GM18499 (cell line): ENCODE data around the gene CLIC4.
"Not testable (repeated sequence)": the region's sequence is repeated elsewhere in the genome, so short reads cannot be mapped to it uniquely, and the experiment has no call there.

Experiments
- ATAC-seq: cut with Tn5 transposase; IDR thresholded peaks from one replicate; pipeline ENCODE4 v1.9.1; 2021; ENCODE audit warnings: moderate number of reproducible peaks; ENCODE audit not compliant: insufficient read depth, unreplicated experiment

Gene CLIC4

DNA sequence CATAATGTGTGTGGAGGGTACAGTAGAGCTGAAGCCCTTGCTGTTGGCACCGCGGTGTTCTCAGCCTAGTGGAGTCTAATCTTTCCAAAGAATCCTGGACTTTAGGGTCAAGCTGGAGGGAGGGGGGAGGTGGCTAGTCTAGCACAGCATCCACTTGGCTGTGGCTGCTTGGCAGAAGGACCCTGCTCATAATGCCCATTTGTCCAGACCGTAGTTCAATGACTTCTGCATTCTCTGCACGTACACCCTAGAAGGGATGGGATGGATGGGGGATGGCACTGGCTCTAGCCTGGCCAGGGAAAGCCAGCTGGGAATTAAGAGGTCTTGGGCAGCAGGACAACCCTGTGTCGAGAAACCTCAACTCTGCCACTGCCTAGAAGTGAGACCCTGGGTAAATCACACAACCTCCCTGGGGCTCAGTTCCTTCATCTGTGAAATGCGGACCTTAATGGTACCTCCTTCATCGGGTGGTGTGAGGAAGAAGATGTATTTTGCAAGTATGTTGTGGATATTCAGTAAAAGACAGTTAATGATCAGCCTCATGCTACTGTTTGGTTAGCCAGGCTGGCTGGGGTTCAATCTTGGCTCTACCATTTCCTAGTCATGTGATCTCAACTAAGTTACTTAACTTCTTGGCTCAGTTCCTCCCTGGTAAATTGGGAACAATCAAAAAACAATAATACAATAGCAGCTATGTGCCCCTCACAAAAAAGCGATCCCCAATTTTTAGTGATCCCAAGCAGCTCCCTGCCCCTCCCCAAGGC, 27.2 kb upstream of the CLIC4 start:
- no peak for ATAC-seq

GRCh38 chr1:24720152-24720551, 25.1 kb upstream of the CLIC4 start:
- ATAC-seq = no peak

DNA sequence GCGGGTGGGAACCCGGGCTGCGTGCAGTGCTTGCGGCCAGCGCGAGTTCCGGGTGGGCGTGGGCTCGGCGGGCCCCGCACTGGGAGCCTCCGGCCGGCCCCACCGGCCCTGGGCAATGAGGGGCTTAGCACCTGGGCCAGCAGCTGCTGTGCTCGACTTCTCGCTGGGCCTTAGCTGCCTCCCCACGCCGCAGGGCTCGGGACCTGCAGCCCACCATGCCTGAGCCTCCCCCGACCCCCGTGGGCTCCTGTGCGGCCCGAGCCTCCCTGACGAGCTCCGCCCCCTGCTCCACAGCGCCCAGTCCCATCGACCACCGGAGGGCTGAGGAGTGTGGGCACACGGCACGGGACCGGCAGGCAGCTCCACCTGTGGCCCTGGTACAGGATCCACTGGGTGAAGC, 23.7 kb upstream of the CLIC4 start:
- no peak for ATAC-seq

GRCh38 chr1:24722073-24723035, 22.9 kb upstream of the CLIC4 start:
- not testable (repeated sequence) for ATAC-seq

DNA sequence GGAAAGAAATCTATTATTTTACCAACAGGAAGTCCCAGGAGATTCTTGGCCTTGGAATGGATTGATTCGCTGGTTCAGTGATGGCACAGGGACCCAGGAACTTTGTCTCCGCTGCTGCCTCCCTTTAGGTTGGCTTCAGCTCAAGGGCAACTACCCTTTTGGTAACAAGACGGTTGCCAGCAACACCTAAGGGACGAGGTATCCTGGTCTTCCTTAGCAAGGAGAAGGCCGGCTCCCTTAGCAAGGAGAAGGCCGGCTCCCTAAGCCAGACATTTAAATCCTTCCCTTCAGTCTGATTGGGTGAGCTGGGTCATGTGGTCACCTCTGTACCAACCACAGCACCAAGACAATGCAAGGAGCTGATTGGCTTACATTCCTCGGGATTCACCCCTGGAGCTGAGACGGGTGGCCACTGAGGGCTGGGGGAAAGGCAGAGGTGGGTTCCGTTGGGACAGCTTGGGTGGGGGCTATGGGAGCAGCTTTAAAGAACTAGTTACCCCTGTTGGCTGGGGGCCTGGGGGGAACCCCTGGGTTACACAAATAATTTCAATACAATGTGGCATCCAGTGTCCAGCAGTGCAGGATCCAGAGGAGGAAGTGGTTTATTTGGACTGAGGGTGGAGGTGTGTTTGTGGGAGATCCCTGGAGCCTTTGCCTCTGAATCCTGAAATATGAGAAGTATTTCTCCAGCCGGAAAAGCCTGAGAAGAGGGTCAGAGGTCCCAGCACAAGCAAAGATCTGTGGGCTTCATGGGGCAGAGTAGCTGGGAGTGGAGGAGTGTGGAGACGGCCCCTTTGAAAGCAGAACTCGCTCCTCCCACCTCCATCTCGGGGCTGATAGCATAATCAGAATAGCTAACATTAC, 20.7 kb upstream of the CLIC4 start:
- no peak for ATAC-seq

- ATAC-seq = no peak
These were observed 20.0 kb upstream of the CLIC4 start for GRCh38 chr1:24725209-24725651.

- no peak for ATAC-seq
These were observed 18.5 kb upstream of the CLIC4 start for GRCh38 chr1:24726741-24727140.

DNA sequence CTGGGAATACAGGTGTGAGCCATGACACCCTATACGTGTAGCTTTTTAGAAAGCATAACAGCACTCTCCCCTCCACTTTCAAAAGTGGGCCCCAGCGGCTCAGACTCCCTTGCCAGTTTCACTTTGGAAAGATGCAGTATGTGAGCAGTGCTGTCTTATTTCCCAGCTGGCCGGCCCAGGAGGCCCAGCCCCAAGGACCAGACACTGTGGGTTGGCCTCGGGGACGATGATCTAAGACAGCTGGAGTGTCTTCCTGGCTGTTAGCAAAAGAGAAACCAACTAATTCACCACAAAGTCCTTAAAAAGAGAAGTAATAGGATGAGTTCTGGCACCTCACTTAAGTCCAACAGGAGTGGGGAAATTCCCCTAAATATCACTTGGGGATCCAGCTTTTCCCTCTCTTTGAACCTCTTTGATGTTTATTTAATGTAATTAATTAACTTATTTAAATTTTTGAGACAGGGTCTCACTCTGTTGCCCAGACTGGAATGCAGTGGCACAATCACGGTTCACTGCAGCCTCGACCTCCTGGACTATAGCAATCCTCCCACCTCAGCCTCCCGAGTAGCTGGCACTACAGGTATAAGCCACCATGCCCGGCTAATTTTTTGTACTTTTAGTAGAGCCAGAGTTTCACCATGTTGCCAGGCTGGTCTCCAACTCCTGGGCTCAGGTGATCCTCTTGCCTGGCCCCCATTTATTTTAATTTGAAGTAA, 17.6 kb upstream of the CLIC4 start:
- no peak for ATAC-seq

- ATAC-seq = no peak
These were observed 16.3 kb upstream of the CLIC4 start for GRCh38 chr1:24728982-24729381.

DNA sequence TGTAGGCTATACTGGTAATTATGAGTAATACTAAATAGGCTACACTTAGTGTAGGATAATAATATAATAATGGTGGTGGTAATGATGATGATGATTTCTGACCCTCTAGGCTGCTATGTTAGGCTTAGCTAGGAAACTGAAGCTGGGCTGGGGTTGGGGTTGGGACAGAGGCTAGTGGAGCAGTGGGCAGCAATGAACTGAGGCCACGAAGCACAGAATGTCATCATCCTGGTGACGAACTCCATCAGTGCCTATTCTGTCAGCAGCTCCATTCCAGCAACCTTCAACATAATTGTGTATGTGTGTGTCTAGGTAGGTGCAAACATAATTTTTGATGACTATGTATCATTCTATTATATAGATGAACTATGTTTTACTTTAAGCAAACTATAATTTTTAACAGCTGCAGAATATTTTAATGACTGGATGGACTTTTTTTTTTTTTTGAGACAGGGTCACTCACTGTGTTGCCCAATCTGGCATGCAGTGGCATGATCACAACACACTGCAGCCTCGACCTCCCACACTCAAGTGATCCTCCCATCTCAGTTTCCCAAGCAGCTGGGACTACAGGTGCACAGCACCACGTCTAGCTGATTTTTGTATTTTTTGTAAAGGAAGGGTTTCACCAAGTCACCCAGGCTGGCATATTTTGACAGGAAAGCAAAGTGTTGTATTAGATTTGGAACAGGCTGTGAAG, 12.9 kb upstream of the CLIC4 start:
- no peak for ATAC-seq

DNA sequence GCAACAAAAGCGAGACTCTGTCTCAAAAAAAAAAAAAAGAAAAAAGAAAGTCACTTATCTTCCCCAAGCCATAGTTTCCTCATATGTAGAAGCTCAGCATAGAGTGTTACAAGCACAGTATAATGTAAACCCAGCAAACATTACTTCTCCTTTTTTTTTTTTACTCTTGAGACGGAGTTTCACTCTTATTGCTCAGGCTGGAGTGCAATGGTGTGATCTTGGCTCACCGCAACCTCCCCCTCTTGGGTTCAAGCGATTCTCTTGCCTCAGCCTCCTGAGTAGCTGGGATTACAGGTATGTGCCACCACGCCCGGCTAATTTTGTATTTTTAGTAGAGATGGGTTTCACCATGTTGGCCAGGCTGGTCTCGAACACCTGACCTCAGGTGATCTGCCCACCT, 11.9 kb upstream of the CLIC4 start:
- not testable (repeated sequence) for ATAC-seq

DNA sequence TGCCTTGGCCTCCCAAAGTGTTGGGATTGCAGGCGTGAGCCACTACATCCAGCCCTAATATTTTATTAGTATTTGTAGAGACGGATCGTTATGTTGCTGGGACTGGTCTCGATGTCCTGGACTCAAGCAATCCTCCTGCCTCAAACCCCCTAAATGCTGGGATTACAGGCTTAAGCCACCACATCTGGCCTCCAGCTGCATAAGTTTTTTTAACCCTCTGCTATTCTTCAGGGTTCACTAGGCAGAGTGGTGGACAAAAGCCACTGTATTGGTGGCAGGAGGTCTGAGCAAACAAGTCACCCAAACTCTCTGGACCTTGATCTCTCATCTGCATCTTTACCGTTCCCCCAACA, 10.1 kb upstream of the CLIC4 start:
- ATAC-seq = no peak

- no peak for ATAC-seq
These were observed 9.5 kb upstream of the CLIC4 start for GRCh38 chr1:24735509-24736375.

DNA sequence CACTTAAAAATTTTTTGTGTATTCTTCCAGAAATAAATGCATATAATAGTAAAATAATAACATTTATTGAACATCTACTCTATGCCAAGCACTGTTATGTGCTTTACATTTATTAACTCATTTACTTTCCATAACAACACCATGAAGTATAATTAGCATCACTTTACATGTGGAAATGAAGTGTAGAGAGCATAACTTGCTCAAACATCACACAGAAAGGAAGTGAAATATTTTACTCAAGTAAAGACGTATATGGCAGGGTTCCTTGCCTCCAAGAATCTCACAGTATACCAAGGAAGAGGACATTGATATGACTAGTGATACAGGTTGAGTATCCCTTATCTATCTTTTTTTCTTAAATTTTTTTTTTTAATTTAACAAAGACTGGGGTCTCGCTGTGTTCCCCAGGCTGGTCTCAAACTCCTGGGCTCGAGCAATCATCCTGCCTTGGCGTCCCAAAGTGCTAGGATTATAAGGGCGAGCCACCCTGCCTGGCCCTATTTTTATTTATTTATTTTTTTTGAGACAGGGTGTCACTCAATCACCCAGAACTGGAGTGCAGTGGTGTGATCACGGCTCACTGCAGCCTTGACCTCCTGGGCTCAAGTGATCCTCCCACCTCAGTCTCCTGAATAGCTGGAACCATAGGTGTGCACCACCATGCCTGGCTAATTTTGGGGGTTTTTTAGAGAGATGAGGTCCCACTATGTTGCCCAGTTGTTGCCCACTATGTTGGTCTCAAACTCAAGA, 7.7 kb upstream of the CLIC4 start:
- no peak for ATAC-seq

GRCh38 chr1:24739241-24739640, 6.0 kb upstream of the CLIC4 start:
- ATAC-seq = no peak

DNA sequence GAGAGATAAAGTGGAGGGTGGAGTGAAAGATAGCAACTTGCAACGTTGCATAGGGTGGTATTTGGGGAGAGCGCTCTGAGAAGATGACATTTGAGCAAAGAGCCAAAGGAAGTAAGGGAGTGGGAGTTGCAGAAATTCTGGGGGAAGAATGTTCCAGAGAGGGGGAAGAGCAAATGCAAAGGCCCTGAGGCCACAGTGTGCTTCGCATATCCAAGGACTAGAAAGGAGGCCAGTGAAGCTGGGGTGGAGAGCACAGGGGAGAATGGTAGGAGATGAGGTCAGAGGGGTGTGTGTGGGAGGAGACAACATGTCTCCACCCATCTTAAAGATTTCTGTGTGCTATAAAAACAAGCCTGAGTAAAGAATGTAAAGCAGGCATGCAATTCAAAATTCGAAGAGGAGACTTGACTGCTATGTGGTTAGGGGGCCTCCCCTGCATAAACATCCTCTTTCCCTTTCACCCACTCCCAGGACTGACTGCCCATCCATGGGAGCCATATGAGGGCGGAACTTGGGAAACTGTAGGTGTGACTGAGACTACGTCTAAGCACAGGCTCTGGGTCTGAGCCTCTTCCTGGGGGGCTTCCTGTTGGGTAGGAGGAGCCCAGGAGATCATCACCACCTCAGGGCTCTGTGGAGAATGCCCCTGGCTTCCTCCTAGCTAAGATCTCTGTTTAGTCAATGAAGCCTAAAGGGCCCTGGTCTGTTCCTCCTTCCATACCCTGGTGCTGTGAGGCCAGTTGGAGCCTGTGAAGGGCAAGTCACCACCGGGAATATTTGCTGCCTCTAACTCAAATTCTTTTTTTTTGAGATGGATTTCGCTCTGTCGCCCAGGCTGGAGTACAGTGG, 2.9 kb upstream of the CLIC4 start:
- ATAC-seq = no peak
